ENCODE results near the gene ENPP6.

DNA sequence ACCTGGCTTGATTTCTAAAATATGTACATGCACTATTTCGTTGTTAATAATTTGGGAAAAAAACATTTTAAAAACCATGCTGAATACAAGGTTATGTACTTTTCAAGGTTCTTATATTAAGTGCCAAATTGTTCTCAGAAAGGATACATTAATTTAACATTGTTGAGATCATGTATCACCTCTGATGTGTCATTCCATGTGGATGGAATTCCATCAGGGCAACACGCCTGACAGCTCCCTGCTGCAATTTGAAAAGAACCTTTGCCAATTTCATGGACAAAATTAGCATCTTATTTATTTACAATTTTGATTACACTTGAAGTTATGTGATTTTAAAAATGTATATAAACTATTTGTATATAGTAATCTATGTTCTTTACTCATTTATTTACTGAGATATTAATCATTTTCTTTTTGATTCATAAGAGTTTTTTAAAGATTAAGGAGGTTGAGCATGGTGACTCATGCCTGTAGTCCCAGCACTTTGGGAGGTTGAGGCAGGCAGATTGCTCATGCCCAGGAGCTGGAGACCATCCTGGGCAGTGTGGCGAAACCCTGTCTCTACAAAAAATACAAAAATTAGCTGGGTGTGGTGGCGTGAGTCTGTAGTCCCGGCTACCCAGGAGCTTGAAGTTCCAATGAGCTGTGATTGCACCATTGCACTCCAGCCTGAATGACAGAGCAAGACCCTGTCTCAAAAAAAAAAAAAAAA lies 142.8 kb downstream of the ENPP6 start:
- no peak for TF ChIP-seq CTCF (IDR thresholded peaks at IDR 0.05)
- no peak for TF ChIP-seq POLR2A (IDR thresholded peaks at IDR 0.05)

Measured in uterus (tissue), 2 donors.